ENCODE data around the gene ARID3A. TPM values are rescaled to one million over a fixed set of nuclear protein-coding genes. Genes with fewer than 3 reads are reported as not detected.

ARID3A gene
- total and polyA plus RNA-seq, 2 of the 13 experiments (the other 11 are each of a cell fraction or from before 2014, with no cell fraction given): 71.3 to 77.9 TPM

DNA sequence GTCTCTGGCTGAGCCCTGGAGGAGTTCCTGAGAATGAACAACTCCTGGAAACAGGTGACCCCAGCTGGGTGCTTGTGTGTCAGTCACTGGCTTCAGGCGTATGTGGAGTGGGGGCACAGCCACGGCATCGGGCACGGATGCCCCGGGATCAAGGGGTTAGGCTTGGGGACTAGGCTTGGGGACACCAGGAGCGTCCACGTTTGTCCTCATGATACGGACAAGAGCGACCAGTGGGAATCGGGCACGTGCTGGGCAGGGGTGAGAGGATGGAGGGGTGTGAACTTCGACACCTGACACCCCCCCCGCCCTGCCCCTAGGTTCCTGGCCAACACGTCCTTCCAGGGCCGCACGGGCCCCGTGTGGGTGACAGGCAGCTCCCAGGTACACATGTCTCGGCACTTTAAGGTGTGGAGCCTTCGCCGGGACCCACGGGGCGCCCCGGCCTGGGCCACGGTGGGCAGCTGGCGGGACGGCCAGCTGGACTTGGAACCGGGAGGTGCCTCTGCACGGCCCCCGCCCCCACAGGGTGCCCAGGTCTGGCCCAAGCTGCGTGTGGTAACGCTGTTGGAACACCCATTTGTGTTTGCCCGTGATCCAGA is 78.5 kb downstream of the ARID3A start (continued):
- TF ChIP-seq, protein P1, sequence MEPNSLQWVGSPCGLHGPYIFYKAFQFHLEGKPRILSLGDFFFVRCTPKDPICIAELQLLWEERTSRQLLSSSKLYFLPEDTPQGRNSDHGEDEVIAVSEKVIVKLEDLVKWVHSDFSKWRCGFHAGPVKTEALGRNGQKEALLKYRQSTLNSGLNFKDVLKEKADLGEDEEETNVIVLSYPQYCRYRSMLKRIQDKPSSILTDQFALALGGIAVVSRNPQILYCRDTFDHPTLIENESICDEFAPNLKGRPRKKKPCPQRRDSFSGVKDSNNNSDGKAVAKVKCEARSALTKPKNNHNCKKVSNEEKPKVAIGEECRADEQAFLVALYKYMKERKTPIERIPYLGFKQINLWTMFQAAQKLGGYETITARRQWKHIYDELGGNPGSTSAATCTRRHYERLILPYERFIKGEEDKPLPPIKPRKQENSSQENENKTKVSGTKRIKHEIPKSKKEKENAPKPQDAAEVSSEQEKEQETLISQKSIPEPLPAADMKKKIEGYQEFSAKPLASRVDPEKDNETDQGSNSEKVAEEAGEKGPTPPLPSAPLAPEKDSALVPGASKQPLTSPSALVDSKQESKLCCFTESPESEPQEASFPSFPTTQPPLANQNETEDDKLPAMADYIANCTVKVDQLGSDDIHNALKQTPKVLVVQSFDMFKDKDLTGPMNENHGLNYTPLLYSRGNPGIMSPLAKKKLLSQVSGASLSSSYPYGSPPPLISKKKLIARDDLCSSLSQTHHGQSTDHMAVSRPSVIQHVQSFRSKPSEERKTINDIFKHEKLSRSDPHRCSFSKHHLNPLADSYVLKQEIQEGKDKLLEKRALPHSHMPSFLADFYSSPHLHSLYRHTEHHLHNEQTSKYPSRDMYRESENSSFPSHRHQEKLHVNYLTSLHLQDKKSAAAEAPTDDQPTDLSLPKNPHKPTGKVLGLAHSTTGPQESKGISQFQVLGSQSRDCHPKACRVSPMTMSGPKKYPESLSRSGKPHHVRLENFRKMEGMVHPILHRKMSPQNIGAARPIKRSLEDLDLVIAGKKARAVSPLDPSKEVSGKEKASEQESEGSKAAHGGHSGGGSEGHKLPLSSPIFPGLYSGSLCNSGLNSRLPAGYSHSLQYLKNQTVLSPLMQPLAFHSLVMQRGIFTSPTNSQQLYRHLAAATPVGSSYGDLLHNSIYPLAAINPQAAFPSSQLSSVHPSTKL (CRISPR knock-in tag; IDR thresholded peaks at IDR 0.05): no peak
- TF ChIP-seq REXO4 (CRISPR knock-in tag; IDR thresholded peaks at IDR 0.05; ENCODE audit: borderline replicate concordance): no peak
- peak; percentile 54; the same call in 1 of the 2 replicates for TF ChIP-seq TBX3 (IDR thresholded peaks at IDR 0.05; ENCODE audit: borderline replicate concordance)
- TF ChIP-seq TMF1 (CRISPR knock-in tag; IDR thresholded peaks at IDR 0.05; ENCODE audit: low read depth): 0 out of 2 replicates have a peak, but pooled peaks have one; percentile 33
- TF ChIP-seq POLR2AphosphoS2 (IDR thresholded peaks at IDR 0.05; ENCODE audit: low read depth, low read length): no peak
- peak; percentile 71 for TF ChIP-seq BHLHE40 (IDR thresholded peaks at IDR 0.05; ENCODE audit: low read length)
- TF ChIP-seq, protein P2, sequence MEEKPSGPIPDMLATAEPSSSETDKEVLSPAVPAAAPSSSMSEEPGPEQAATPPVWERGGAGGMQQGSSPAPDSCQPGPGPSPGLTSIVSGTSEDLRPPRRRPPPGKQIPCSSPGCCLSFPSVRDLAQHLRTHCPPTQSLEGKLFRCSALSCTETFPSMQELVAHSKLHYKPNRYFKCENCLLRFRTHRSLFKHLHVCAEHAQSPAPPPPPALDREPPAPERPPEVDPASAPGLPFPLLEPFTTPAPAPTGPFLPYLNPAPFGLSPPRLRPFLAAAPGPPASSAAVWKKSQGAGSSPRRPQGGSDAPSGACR (CRISPR knock-in tag; IDR thresholded peaks at IDR 0.05): no peak
- TF ChIP-seq ZSCAN25 (CRISPR knock-in tag; IDR thresholded peaks at IDR 0.05): peak; percentile 46; the same call in 1 of the 2 replicates
- TF ChIP-seq, protein P3, sequence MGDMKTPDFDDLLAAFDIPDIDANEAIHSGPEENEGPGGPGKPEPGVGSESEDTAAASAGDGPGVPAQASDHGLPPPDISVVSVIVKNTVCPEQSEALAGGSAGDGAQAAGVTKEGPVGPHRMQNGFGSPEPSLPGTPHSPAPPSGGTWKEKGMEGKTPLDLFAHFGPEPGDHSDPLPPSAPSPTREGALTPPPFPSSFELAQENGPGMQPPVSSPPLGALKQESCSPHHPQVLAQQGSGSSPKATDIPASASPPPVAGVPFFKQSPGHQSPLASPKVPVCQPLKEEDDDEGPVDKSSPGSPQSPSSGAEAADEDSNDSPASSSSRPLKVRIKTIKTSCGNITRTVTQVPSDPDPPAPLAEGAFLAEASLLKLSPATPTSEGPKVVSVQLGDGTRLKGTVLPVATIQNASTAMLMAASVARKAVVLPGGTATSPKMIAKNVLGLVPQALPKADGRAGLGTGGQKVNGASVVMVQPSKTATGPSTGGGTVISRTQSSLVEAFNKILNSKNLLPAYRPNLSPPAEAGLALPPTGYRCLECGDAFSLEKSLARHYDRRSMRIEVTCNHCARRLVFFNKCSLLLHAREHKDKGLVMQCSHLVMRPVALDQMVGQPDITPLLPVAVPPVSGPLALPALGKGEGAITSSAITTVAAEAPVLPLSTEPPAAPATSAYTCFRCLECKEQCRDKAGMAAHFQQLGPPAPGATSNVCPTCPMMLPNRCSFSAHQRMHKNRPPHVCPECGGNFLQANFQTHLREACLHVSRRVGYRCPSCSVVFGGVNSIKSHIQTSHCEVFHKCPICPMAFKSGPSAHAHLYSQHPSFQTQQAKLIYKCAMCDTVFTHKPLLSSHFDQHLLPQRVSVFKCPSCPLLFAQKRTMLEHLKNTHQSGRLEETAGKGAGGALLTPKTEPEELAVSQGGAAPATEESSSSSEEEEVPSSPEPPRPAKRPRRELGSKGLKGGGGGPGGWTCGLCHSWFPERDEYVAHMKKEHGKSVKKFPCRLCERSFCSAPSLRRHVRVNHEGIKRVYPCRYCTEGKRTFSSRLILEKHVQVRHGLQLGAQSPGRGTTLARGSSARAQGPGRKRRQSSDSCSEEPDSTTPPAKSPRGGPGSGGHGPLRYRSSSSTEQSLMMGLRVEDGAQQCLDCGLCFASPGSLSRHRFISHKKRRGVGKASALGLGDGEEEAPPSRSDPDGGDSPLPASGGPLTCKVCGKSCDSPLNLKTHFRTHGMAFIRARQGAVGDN (CRISPR knock-in tag; IDR thresholded peaks at IDR 0.05): peak; percentile 38; the same call in 1 of the 2 replicates
- TF ChIP-seq, protein P4, sequence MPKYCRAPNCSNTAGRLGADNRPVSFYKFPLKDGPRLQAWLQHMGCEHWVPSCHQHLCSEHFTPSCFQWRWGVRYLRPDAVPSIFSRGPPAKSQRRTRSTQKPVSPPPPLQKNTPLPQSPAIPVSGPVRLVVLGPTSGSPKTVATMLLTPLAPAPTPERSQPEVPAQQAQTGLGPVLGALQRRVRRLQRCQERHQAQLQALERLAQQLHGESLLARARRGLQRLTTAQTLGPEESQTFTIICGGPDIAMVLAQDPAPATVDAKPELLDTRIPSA (CRISPR knock-in tag; IDR thresholded peaks at IDR 0.05; ENCODE audit: borderline replicate concordance): no peak
- TF ChIP-seq, protein P5, sequence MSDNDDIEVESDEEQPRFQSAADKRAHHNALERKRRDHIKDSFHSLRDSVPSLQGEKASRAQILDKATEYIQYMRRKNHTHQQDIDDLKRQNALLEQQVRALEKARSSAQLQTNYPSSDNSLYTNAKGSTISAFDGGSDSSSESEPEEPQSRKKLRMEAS (IDR thresholded peaks at IDR 0.05): peak; percentile 31; the same call in 1 of the 2 replicates
- no peak for TF ChIP-seq SNRNP70 (IDR thresholded peaks at IDR 0.05; ENCODE audit: low read depth, low read length)
- peak; percentile 2 for TF ChIP-seq AGO2 (optimal IDR thresholded peaks at IDR 0.05; ENCODE audit: low read depth, low read length)
- TF ChIP-seq MBD4 (IDR thresholded peaks at IDR 0.05; ENCODE audit: borderline replicate concordance, low read length): no peak
- TF ChIP-seq, protein P6, sequence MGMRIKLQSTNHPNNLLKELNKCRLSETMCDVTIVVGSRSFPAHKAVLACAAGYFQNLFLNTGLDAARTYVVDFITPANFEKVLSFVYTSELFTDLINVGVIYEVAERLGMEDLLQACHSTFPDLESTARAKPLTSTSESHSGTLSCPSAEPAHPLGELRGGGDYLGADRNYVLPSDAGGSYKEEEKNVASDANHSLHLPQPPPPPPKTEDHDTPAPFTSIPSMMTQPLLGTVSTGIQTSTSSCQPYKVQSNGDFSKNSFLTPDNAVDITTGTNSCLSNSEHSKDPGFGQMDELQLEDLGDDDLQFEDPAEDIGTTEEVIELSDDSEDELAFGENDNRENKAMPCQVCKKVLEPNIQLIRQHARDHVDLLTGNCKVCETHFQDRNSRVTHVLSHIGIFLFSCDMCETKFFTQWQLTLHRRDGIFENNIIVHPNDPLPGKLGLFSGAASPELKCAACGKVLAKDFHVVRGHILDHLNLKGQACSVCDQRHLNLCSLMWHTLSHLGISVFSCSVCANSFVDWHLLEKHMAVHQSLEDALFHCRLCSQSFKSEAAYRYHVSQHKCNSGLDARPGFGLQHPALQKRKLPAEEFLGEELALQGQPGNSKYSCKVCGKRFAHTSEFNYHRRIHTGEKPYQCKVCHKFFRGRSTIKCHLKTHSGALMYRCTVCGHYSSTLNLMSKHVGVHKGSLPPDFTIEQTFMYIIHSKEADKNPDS (CRISPR knock-in tag; IDR thresholded peaks at IDR 0.05): no peak
- no peak for TF ChIP-seq ELF4 (CRISPR knock-in tag; IDR thresholded peaks at IDR 0.05; ENCODE audit: borderline replicate concordance)
- TF ChIP-seq ELF3 (CRISPR knock-in tag; IDR thresholded peaks at IDR 0.05): no peak
- TF ChIP-seq RBFOX2 (IDR thresholded peaks at IDR 0.05; ENCODE audit: low read depth, low read length): no peak

Data from HepG2 (cell line).